Spleen (tissue), 7 donors: ENCODE results near the gene SSBP3.

Experiments
- POLR2A ChIP-seq, 3 donors: fragments of 450-650 bp; IDR thresholded peaks; one replicate each; pipeline ENCODE4 v1.5.1; 2017; ENCODE audit warnings: antibody characterized with exemption in 3 of 3, mild to moderate bottlenecking in 1 of 3
- POLR2AphosphoS5 ChIP-seq, 3 donors: sonication (generic); formaldehyde crosslinking; IDR thresholded peaks; one replicate each; pipeline ENCODE4 v1.5.1; 2017; ENCODE audit warnings: antibody characterized with exemption in 3 of 3
- TF ChIP-seq, protein P1 (sequence below), 11 experiments: fragments of 200-600 bp in 7 of 11; fragments of 450-650 bp in 4 of 11; sonication (generic) in 4 of 11; IDR thresholded peaks in 8 of 11; conservative IDR thresholded peaks in 3 of 11; 1 replicate in 7 of 11; 2 replicates in 4 of 11; pipeline versions ENCODE4 v1.4.0 to v1.8.0; 2016 to 2021; ENCODE audit warnings: antibody characterized with exemption in 11 of 11, inconsistent platforms in 4 of 11, mild to moderate bottlenecking in 1 of 11
- donor health status: DM: no; HTN: no; CAD: no; lungs with moderate emphysema.
- donor health status: DM: no; HTN: no; CAD: no.
- donor health status: DM: no; HTN: no; CAD: no.

GRCh38 chr1:54398963-54399528, 7.1 kb downstream of the SSBP3 start:
- TF ChIP-seq, protein P1, sequence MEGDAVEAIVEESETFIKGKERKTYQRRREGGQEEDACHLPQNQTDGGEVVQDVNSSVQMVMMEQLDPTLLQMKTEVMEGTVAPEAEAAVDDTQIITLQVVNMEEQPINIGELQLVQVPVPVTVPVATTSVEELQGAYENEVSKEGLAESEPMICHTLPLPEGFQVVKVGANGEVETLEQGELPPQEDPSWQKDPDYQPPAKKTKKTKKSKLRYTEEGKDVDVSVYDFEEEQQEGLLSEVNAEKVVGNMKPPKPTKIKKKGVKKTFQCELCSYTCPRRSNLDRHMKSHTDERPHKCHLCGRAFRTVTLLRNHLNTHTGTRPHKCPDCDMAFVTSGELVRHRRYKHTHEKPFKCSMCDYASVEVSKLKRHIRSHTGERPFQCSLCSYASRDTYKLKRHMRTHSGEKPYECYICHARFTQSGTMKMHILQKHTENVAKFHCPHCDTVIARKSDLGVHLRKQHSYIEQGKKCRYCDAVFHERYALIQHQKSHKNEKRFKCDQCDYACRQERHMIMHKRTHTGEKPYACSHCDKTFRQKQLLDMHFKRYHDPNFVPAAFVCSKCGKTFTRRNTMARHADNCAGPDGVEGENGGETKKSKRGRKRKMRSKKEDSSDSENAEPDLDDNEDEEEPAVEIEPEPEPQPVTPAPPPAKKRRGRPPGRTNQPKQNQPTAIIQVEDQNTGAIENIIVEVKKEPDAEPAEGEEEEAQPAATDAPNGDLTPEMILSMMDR (IDR thresholded peaks at IDR 0.05 in 8 of 11, conservative IDR thresholded peaks at IDR 0.05 in 3 of 11) = no peak
- no peak for TF ChIP-seq POLR2A (IDR thresholded peaks at IDR 0.05)
- no peak for TF ChIP-seq POLR2AphosphoS5 (IDR thresholded peaks at IDR 0.05)
